A673 (cell line): ENCODE results near the gene SLC13A5. TPM values are rescaled to one million over a fixed set of nuclear protein-coding genes. Genes with fewer than 3 reads are reported as not detected.
A peak's percentile ranks its signal among the peaks of the same experiment; 100 is the strongest.
"Not testable (repeated sequence)": the region's sequence is repeated elsewhere in the genome, so short reads cannot be mapped to it uniquely, and the experiment has no call there.

Source experiments
- BruUV-seq: library from RNA; stranded (reverse); fragments of 400-500 nt; replicated peaks from 2 replicates; lab custom pipeline; 2021; lab: Mats Ljungman, UMichigan
- CTCF ChIA-PET: fragments of 300-600 bp; sonication (Branson Sonifier 250); formaldehyde crosslinking; loops from one replicate; lab custom pipeline; 2022; ENCODE audit warnings: antibody characterized with exemption; lab: Charles Lee
- POLR2A ChIA-PET: fragments of 300-600 bp; sonication (Branson Sonifier 250); formaldehyde crosslinking; loops from one replicate; lab custom pipeline; 2022; ENCODE audit warnings: antibody characterized with exemption; ENCODE audit not compliant: low non-redundant PET; lab: Charles Lee
- DNase-seq: peaks from one replicate; pipeline ENCODE4 v3.0.0-alpha.2; 2015; ENCODE audit warnings: low spot score
- H3K27ac ChIP-seq: fragments of 200-600 bp; sonication (generic); 2 replicates; pipeline ENCODE4 v1.5.1; 2016; ENCODE audit warnings: mixed run types, low read depth, mild to moderate bottlenecking, mixed read lengths, antibody characterized with exemption, low read length; ENCODE audit not compliant: poor library complexity, severe bottlenecking
- H3K27me3 ChIP-seq: fragments of 200-600 bp; sonication (generic); replicated peaks from 2 replicates; pipeline ENCODE4 v1.6.1; 2017; ENCODE audit warnings: mixed run types, low read depth, mild to moderate bottlenecking, mixed read lengths, antibody characterized with exemption, low read length; ENCODE audit not compliant: insufficient read depth, poor library complexity
- H3K36me3 ChIP-seq: fragments of 200-600 bp; sonication (generic); 2 replicates; pipeline ENCODE4 v1.6.1; 2016; ENCODE audit warnings: mixed run types, mild to moderate bottlenecking, mixed read lengths, antibody characterized with exemption, low read length; ENCODE audit not compliant: insufficient read depth, poor library complexity, severe bottlenecking
- H3K4me1 ChIP-seq: fragments of 200-600 bp; sonication (generic); 2 replicates; pipeline ENCODE4 v1.6.1; 2017; ENCODE audit warnings: mixed run types, mild to moderate bottlenecking, mixed read lengths, antibody characterized with exemption, low read length; ENCODE audit not compliant: insufficient read depth, poor library complexity, severe bottlenecking
- H3K4me3 ChIP-seq: fragments of 200-600 bp; sonication (generic); 2 replicates; pipeline ENCODE4 v1.5.1; 2016; ENCODE audit warnings: low read depth, mixed run types, mild to moderate bottlenecking, mixed read lengths, low read length; ENCODE audit not compliant: poor library complexity, severe bottlenecking
- H3K9me3 ChIP-seq: fragments of 200-600 bp; sonication (generic); 2 replicates; pipeline ENCODE4 v1.6.1; 2016; ENCODE audit warnings: mixed run types, low read depth, mild to moderate bottlenecking, mixed read lengths, antibody characterized with exemption, low read length; ENCODE audit not compliant: poor library complexity, severe bottlenecking
- EZH2 ChIP-seq: fragments of 200-600 bp; sonication (generic); IDR thresholded peaks from 2 replicates; pipeline ENCODE4 v1.6.1; 2017; ENCODE audit warnings: borderline replicate concordance, low read depth, mild to moderate bottlenecking, mixed read lengths, antibody characterized with exemption, low read length; ENCODE audit not compliant: poor library complexity, severe bottlenecking
- intact Hi-C: fragments of 100-400 bp; cut with micrococcal nuclease; formaldehyde crosslinking; loops from one replicate; pipeline ENCODE4 v1.10.0; 2022; ENCODE audit not compliant: unreplicated experiment
- total RNA-seq: library from RNA; stranded (reverse); gene quantifications from 2 replicates; pipeline ENCODE4 v1.2.3, GENCODE V29; 2021
- TF ChIP-seq, protein P1 (sequence below): fragments of 300-800, 200-600 bp; sonication (generic); conservative IDR thresholded peaks from 2 replicates; pipeline ENCODE4 v1.5.1; 2017; ENCODE audit warnings: low read depth, mild to moderate bottlenecking, antibody characterized with exemption, low read length, moderate library complexity, mixed read lengths

The SLC13A5 gene
- total RNA-seq, 1 experiment from 2014 or later = not detected

DNA sequence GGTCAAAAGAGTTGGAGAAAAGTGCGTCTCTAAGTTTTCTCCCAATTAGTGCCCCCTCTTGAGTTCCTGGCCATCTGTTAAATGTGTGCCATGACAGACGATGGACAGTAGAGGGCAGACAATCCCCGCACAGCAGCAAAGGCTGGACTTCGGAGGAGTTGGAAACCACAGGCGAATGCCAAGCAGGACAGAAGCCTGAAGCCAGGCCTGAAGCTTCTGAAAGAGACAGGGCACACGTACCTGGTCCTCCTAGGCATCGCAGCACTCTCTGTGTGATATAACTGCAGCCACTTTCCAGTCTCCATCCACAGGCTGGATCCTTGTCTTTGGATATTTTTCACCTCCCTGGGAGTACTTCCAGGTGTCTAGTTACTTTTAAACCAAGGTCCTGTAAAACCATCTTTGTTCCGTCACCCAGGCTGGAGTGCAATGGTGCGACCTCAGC lies 47.1 kb downstream of the SLC13A5 start:
- TF ChIP-seq, protein P1, sequence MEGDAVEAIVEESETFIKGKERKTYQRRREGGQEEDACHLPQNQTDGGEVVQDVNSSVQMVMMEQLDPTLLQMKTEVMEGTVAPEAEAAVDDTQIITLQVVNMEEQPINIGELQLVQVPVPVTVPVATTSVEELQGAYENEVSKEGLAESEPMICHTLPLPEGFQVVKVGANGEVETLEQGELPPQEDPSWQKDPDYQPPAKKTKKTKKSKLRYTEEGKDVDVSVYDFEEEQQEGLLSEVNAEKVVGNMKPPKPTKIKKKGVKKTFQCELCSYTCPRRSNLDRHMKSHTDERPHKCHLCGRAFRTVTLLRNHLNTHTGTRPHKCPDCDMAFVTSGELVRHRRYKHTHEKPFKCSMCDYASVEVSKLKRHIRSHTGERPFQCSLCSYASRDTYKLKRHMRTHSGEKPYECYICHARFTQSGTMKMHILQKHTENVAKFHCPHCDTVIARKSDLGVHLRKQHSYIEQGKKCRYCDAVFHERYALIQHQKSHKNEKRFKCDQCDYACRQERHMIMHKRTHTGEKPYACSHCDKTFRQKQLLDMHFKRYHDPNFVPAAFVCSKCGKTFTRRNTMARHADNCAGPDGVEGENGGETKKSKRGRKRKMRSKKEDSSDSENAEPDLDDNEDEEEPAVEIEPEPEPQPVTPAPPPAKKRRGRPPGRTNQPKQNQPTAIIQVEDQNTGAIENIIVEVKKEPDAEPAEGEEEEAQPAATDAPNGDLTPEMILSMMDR = peak; percentile 92
- no peak for TF ChIP-seq EZH2
- H3K36me3 ChIP-seq = no peaks in the 10 kb centered on the region
- intact Hi-C loops = loop anchor here (10.0 kb wide), 2 partner anchors 169 to 229 kb away; partner anchors contain the start of gene TEKT1
- CTCF ChIA-PET = interaction anchor here (0.6 to 1.0 kb wide), 4 partner anchors 16 to 339 kb away, joined by 3 to 8 read pairs (median 4); no protein-coding TSS in a partner anchor
- POLR2A ChIA-PET = no interaction called here
- no peaks in the 10 kb centered on the region for H3K9me3 ChIP-seq
- no peak overlapping the region for H3K27ac ChIP-seq
- peaks cover 37% of the 10 kb centered on the region for H3K27me3 ChIP-seq
- BruUV-seq = no TSS peak
- peak; percentile 82 for DNase-seq
- H3K4me3 ChIP-seq = no peak overlapping the region
- no peaks in the 10 kb centered on the region for H3K4me1 ChIP-seq

DNA sequence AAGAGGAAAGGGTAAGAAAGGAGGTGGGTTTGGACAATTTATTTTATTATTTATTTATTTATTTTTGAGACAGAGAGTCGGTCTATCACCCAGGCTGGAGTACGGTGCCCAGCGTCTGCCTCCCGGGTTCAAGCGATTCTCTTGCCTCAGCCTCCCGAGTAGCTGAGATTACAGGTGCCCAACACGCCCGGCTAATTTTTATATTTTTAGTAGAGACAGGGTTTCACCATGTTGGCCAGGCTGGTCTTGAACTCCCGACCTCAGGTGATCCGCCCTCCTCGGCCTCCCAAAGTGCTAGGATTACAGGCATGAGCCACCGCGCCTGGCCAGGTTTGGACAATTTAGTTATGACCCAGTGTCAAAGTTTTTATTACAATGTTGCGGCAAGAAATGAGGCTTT lies 50.0 kb downstream of the SLC13A5 start:
- DNase-seq, CTCF ChIA-PET, POLR2A ChIA-PET: not testable (repeated sequence)

DNA sequence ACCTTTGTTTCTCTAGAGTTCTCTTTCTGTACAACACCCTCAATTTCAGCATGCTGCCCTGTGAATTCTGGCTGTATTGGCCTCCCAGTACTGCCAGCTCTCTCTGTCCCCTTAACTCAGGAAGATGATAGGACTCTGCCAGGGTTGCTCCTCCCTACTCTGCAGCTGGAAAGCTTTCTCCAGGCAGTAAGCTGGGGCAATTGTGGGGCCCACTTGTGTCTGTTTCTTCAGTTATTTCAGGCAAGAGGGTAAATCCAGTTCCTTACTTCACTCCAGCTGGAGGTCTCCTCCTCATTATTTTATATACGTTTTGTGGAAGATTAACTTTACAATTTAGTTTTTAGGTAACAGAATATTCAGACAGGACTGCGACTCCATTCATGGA lies 51.7 kb downstream of the SLC13A5 start:
- Histone ChIP-seq H3K36me3 (no peaks in the 10 kb centered on the region), H3K4me3 (no peak overlapping the region), H3K27me3 (peaks cover 35% of the 10 kb centered on the region), H3K27ac (no peak overlapping the region), H3K9me3 (no peaks in the 10 kb centered on the region), H3K4me1 (no peaks in the 10 kb centered on the region)
- BruUV-seq = no TSS peak
- no peak for TF ChIP-seq EZH2
- TF ChIP-seq, protein P1 = no peak
- POLR2A ChIA-PET = interaction anchor here (0.6 kb wide), 1 partner anchor 223 kb away, joined by 8 read pairs; no protein-coding TSS in a partner anchor
- CTCF ChIA-PET = interaction anchor here (0.9 kb wide), 1 partner anchor 343 kb away, joined by 3 read pairs; no protein-coding TSS in a partner anchor
- intact Hi-C loops = loop anchor here (10.0 kb wide), 2 partner anchors 173 to 233 kb away; partner anchors contain the start of gene TEKT1
- DNase-seq = no peak

More for the DNA sequence above, 50.0 kb downstream of the SLC13A5 start:
- not testable (repeated sequence) for H3K9me3 ChIP-seq, H3K36me3 ChIP-seq, H3K4me3 ChIP-seq, H3K4me1 ChIP-seq, BruUV-seq, H3K27ac ChIP-seq
- H3K27me3 ChIP-seq = peaks cover 30% of the 10 kb centered on the region
- intact Hi-C loops = loop anchor here (10.0 kb wide), 2 partner anchors 172 to 232 kb away; partner anchors contain the start of gene TEKT1
